NCI-H1105 (cell line): ENCODE data around the gene MYMK.

Experiments used
- DNase-seq: peaks from one replicate; lab custom pipeline; 2025; lab: John Stamatoyannopoulos, UW

The MYMK gene

GRCh38 chr9:133535306-133535877, 10.6 kb upstream of the MYMK start:
- no peak for DNase-seq

GRCh38 chr9:133534346-133535291, 9.9 kb upstream of the MYMK start, which contains the start of gene ADAMTSL2:
Gene ADAMTSL2 (plus strand): TSS chr9:133534704. CDS start chr9:133536713, 2,009 bp downstream.
- DNase-seq = peak; percentile 88

- DNase-seq = no peak
Observed at GRCh38 chr9:133533857-133534256, 9.1 kb upstream of the MYMK start.

DNA sequence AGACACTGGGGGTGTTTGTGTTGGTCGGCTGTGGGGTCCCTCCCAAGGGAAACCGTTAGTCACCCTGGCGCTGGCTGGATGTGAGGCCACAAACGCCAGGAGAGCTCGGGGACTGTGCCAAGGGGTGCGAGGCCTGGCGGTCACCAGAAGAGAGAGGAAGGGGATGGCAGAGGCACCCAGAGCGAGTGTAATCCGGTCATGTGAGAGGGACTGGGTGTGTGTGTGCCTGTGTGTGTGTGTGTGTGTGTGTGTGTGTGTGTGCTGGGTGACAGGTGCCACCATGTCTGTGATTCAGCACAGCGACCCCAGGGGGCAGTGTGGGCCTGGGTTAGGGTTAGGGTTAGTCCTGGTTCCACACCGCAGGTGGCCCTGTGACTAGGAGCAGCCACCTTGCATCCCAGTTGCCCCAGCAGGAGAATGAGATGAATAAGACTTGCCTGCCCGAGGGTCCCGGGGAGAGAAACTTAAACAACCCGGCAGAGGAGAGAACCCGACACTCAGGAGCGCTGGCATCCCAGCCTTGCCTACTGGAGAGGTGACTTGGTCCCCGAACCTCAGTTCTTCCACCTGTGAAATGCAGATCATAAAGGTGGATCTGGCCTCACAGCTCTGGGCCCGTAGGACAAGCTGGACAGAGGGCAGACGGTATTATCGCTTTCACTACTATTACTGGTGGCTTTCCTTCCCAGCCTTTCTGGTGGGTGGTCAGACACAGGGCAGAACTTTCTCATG, 8.3 kb upstream of the MYMK start:
- DNase-seq = peak; percentile 77

DNA sequence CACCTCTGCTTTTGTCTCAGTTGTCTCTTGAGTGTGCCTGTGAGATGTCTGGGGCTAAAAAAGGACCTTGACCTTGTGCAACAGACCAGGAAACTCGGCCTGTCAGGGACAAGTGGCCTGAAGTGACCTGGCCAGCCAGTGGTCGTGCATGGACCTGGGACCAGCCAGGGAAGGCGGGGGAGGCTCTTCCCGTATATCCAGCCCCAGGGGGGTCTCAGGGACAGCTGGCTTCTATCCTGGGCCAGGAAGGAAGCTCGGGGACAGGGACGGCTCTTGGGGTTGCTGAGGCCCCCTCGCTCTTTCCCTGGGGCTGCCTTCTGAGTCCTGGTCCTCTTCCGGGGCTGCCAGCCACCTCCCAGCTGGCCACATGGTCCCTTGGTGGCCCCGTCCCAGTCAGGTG, 6.5 kb upstream of the MYMK start:
- DNase-seq = no peak

- no peak for DNase-seq
Observed at GRCh38 chr9:133529874-133530273, 5.1 kb upstream of the MYMK start.

DNA sequence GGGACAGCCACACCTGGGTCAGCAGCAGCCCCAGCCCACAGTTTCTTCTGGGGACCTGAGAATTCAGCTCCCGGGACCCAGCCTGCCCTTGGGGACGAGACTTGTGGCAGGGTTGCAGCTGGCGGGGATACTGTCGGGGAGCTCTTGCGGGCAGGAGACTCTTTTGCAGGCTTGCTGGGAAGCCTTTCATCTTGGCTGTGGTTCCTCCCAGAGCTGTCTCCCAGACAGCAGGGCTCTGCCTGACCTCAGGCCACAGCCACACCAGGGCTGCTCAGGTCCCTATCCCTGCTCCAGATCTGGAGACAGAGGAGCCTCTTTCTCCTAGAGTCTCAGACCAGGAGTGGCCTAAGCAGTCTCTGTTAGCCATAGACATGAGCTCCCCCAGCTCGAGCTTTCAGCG, 4.7 kb upstream of the MYMK start:
- DNase-seq = no peak

- no peak for DNase-seq
Observed at GRCh38 chr9:133528876-133529241, 4.1 kb upstream of the MYMK start.

GRCh38 chr9:133528001-133528875, 3.5 kb upstream of the MYMK start:
- DNase-seq = no peak

DNA sequence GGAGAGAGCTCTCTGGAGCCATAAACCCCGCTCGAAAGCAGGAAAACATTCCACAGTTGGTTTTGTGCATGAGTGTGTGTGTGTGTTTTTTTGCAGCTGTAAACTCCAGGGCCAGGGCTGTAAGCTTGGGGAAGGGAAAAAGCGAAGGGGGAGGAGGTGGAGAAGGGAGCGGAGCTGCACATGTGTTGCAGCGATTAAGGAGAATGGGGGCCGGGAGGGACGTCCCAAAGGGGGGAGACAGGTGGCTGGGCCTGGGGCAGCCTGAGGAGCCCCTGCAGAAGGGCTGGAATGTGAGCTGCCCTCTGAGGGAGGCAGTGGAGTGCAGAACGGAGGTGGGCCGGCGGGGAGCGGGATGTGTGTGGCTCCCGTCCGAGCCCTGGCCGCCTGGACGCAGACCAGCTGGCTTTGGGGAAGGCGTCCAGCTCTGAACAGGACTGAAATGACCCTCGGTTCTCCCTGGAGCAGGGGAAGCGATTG, 2.7 kb upstream of the MYMK start:
- DNase-seq = no peak

DNA sequence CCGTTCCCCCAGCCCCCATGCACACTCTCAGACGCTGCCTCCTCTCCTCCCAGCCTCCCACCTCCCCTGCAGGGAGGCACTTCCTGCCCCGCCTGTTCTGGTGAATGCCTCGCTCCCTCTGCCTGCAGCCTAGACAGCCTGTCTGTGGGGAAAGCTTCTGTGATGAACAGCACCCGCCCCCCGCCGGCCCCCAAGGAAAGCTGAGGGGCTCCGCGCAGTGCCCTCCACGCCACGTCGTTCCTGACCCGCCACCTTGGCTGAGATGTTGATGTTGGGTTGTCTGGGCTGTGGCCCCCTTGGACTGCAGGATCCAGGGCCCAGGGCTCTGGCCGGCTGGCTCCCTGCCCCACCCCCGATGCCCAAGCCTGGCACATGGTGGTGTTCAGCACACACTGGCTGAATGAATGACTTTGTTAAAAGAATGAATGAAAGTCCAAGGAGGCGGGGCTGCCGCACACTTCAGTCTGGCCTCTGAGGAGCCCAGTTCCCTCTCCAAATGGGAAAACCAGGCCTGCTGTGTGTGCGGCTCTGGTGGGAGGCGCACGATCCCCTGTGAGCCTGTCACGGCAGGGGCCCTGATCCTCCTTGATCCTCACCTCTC, 2.1 kb upstream of the MYMK start:
- DNase-seq = no peak

DNA sequence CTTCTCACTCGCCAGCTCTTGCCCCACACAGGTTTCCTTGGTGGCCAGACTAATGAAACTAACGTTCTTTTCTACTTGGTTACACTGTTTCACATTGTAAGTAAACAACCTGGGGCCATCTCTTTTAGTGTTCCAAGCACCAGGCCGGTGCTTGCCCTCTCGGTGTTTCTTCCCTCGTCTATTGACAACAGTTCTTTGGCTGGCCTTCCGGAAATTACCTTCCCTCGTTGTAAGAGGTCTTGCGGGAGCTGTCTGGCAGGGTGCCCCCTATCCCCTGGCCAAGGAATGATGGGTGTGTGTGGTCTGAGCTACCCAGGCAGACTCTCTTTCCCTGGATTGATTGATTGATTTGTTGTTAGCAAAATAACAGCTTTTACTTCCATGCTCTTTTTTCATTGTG, 918 bp upstream of the MYMK start:
- DNase-seq = no peak

- no peak for DNase-seq
Observed at GRCh38 chr9:133524146-133524545, 613 bp downstream of the MYMK start.

DNA sequence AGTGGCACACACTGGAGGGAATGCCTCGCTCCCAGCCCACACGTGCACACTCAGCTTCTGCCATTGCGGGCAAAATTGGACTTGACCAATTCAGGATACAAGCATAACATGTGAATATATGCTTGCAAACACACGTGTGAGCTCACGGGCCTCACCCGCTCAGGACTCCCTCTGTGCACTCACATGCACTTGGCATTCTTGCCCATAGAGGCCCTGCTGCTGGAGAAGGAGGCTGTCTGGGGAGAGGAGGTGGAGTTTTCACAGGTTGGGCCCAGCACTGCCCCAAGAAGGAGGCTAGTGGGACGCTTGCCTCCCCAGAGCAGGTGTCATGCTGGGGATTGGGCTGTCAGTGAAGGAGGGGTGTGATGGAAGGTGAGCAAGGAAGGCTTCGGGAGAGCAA, 1.7 kb downstream of the MYMK start:
- no peak for DNase-seq

GRCh38 chr9:133522073-133522910, 2.5 kb downstream of the MYMK start:
- no peak for DNase-seq

- DNase-seq = no peak
Observed at GRCh38 chr9:133521122-133522072, 3.4 kb downstream of the MYMK start.

DNA sequence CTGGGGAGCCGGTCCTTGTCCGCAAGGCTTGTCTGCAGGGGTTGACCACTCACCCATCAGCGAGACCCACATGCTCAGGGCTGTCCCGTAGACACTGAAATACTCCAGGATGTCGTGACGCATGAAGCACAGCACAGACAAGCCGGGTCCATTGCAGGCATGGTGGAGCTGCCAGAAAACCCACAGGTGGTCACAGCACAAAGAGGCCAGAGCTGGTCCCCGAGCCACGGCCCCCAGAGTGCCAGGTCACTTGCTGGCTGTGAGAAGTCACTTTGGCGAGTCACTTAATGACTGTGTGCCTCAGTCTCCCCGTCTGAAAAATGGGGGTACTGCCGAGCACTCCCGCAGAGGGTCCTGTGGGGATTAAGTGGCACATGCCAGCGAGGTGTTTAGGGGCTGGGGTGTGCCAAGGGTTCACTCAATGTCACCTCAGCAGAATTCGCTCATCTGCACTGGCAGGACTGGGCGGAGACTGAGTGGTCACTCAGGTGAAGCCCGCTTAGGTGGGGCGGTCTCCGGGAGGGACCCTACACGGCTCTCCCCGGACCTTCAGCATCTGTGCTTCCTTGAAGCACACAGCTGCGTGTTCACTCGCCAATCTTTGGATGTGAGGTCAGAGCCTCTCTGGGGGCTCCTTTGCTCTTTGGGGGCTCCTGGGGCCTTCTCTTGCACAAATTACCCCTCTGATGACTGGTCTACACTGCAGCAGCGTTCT, 4.5 kb downstream of the MYMK start:
- no peak for DNase-seq

GRCh38 chr9:133519693-133520092, 5.1 kb downstream of the MYMK start:
- DNase-seq = no peak
